GM10248 (cell line): ENCODE results near the gene PHLDA1.

Experiments used
- CTCF ChIA-PET: fragments of 300-600 bp; sonication (Branson Sonifier 250); formaldehyde crosslinking; extraction: SDS; loops from one replicate; lab custom pipeline; 2021; ENCODE audit warnings: antibody characterized with exemption; lab: Yijun Ruan, JAX
- POLR2A ChIA-PET: fragments of 350-650 bp; sonication (Branson Sonifier 250); formaldehyde crosslinking; extraction: SDS; loops from one replicate; lab custom pipeline; 2020; ENCODE audit warnings: antibody characterized with exemption; lab: Yijun Ruan, JAX
- DNase-seq: peaks from one replicate; pipeline ENCODE4 v3.0.0; 2012; ENCODE audit errors: extremely low spot score
- TF ChIP-seq, protein P1 (sequence below): IDR thresholded peaks from 2 replicates; pipeline ENCODE4 v1.5.1; 2012; ENCODE audit warnings: mild to moderate bottlenecking, low read depth; ENCODE audit errors: extremely low read depth, missing control alignments, control extremely low read depth

Gene PHLDA1

GRCh38 chr12:76023069-76023690 lies 8.4 kb downstream of the PHLDA1 start:
- ChIA-PET POLR2A (no interaction called here), CTCF (interaction anchor here (1.2 to 2.4 kb wide), 4 partner anchors 12 to 495 kb away, joined by 3 to 8 read pairs (median 4); no protein-coding TSS in a partner anchor)
- no peak for DNase-seq
- TF ChIP-seq, protein P1, sequence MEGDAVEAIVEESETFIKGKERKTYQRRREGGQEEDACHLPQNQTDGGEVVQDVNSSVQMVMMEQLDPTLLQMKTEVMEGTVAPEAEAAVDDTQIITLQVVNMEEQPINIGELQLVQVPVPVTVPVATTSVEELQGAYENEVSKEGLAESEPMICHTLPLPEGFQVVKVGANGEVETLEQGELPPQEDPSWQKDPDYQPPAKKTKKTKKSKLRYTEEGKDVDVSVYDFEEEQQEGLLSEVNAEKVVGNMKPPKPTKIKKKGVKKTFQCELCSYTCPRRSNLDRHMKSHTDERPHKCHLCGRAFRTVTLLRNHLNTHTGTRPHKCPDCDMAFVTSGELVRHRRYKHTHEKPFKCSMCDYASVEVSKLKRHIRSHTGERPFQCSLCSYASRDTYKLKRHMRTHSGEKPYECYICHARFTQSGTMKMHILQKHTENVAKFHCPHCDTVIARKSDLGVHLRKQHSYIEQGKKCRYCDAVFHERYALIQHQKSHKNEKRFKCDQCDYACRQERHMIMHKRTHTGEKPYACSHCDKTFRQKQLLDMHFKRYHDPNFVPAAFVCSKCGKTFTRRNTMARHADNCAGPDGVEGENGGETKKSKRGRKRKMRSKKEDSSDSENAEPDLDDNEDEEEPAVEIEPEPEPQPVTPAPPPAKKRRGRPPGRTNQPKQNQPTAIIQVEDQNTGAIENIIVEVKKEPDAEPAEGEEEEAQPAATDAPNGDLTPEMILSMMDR: no peak

GRCh38 chr12:76022506-76022905 lies 9.1 kb downstream of the PHLDA1 start:
- no peak for DNase-seq
- POLR2A ChIA-PET: interaction anchor here (0.7 kb wide), 1 partner anchor 9 kb away, joined by 3 read pairs; the partner anchor contains the start of gene PHLDA1
- TF ChIP-seq, protein P1: no peak
- CTCF ChIA-PET: interaction anchor here (1.1 to 3.3 kb wide), 5 partner anchors 8 to 687 kb away, joined by 3 to 16 read pairs (median 4); partner anchors contain the start of gene PHLDA1

DNA sequence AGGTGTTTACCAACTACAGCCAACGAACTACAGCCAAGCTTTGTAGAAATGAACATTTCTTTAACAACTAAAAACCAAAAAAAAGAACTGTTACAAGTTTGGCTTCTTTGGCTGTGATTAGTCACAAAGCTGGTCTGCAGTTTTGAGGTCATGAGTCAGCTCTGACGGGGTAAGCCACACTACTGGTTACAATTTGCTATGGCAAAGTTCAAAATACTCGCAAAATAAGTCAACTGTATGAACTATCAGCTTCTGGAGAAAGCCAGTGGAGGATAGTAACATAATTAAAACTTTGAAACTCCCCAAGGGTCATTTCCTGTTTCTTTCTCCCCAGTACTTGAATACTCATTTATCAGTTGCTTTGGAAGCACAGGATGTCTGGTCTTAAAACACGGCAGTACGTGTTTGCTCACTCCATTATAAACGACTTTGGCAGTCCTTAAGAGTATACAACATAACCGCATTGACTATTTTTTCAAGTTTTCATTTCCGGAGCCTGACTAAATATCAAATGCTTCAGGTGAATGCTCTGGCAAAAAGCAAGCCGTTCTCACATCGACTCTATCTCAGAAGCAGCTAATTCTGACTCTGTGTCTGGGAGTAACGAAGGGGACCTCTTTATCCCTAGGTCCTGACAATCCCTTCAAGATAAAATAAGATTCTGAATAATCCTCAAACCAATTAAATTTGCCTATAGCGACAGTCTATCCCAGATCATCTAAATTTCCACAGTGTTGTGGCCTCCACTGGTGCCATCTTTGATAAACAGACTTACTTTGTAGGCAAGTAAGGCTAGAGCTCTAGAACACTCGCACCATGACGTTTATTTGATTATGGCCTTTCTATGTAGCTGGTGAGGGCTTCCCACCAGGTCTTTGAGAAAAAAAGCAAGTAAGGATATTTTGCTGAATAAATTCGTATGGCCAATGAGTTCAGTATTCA lies 10.6 kb downstream of the PHLDA1 start:
- ChIA-PET POLR2A (no interaction called here), CTCF (interaction anchor here (0.9 to 3.3 kb wide), 6 partner anchors 9 to 630 kb away, joined by 3 to 16 read pairs (median 3); partner anchors contain the start of genes GLIPR1L2 and PHLDA1)
- TF ChIP-seq, protein P1: no peak
- peak; percentile 19 for DNase-seq

DNA sequence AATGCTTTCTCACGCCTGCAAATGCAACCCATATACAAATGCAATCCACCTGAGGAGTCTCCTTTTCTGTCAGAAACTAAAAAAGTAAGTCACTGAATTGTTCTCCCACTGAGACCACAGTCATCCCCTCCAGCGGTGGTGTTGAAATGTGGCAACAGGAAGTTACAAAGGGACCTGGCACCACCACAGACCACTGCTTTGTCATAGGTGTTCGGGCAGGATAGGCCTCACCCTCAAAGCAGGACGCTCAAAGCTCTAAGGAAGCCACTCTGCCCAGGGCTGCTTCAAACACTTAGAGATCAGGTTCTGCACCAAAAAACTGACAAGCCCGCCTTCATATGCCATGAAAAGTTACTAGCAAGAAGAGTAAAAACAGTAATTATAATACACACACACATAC lies 11.3 kb downstream of the PHLDA1 start:
- DNase-seq: no peak
- POLR2A ChIA-PET: no interaction called here
- CTCF ChIA-PET: interaction anchor here (0.9 to 3.3 kb wide), 4 partner anchors 8 to 629 kb away, joined by 3 to 16 read pairs (median 4); partner anchors contain the start of genes GLIPR1L2 and PHLDA1
- TF ChIP-seq, protein P1: no peak

- TF ChIP-seq, protein P1: no peak
- CTCF ChIA-PET: interaction anchor here (1.0 kb wide), 1 partner anchor 491 kb away, joined by 3 read pairs; no protein-coding TSS in a partner anchor
- POLR2A ChIA-PET: no interaction called here
- DNase-seq: no peak
Observed at GRCh38 chr12:76018672-76019071, 12.9 kb downstream of the PHLDA1 start.

DNA sequence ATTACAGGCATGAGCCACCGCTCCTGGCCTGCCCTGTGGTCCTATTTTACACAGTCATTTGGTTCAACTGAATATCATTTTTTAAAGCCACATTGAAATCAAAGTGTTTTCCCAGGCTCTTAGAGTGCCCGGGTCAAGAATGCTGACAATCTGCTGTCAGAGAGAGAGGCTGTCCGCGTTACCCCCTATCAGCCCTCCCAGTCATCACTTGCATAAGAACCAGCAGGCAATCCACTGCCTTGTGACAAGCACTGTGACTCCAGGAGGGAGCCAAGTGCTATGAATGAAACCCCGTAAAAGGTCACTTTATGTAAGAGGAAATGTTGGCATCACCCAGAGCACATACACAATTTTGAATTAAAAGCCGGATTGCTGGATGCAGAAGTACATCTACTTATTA lies 13.5 kb downstream of the PHLDA1 start:
- CTCF ChIA-PET: interaction anchor here (1.0 kb wide), 1 partner anchor 490 kb away, joined by 3 read pairs; no protein-coding TSS in a partner anchor
- TF ChIP-seq, protein P1: no peak
- no peak for DNase-seq
- POLR2A ChIA-PET: no interaction called here
